Left renal cortex interstitium (tissue), 4 donors: ENCODE results near the gene IPO5. TPM values are rescaled to one million over a fixed set of nuclear protein-coding genes. Genes with fewer than 3 reads are reported as not detected.

Source experiments
- DNase-seq, 4 donors: peaks; one replicate each; pipeline ENCODE4 v3.0.0-alpha.2; 2013; ENCODE audit warnings: low read depth in 4 of 4, low spot score in 2 of 4, missing footprints in 1 of 4
- polyA plus RNA-seq, 4 donors: library from polyadenylated mRNA; unstranded; fragments of 120-200 nt; gene quantifications; one replicate each; pipeline ENCODE4 v1.2.1, GENCODE V29; 2013; ENCODE audit not compliant: insufficient read length in 4 of 4

The IPO5 gene
- polyA plus RNA-seq, 4 donors, result 158 to 195 (median 167) TPM

DNA sequence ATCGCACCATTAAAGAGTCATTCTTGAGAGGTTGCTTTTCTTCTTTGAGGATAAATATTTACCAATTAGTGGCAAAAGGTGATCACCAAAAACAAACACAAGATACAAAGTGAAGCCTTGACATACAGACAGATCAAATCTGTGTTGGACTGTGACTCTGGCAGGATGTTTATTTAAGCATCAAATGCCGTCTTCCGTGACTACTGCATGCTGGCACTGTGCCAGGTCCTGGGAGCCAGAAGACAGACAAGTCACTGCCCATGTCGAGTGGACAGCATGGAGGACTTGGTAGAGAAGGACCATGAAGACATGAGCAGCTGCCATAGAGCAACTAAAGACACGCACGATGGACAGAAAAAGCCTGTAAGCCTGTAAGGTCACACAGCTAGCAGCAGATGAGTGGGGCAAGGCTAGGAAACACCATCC lies 96.6 kb downstream of the IPO5 start:
- DNase-seq, result peak in 2 of 4 donors; percentile 20 to 31

GRCh38 chr13:98052412-98052811 lies 98.9 kb downstream of the IPO5 start:
- no peak for DNase-seq

DNA sequence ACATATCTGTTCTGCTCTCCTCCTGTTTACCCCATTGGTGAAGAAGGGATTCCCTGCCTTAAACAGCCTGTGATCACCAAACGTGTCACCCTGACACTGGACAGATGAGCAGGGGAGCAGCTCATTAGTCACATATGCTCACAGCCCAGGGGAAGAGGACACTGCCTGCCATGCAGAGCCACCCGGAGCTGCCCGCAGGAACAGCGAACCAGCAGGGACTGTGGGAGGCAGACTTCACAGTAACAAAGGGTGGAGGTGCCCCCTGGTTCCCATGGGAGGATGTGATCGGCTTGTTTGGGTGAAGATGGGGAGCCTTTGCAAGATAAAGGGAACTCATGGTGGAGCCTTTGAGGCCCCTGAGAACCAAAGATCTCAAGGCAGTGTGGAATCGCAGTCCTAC lies 100.8 kb downstream of the IPO5 start:
- no peak for DNase-seq

DNA sequence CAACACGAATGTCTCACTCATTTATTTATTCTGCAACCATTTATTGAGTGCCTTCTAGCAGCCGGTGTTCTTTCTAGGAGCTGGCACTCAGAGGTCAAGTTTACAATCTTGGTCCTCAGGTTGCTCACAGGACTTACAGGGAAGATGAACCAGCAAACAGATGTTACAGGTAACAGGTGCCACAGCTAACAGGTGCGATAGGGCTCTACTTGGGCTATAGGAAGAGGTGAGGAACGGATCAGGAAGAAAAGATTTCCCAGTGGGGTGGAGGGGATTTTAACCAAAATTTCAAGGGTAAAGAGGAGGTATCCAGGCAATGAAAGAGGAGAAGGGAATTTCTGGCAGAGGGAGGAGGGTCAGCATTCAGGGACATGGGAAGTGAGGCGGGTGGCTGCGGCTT lies 102.1 kb downstream of the IPO5 start:
- no peak for DNase-seq

DNA sequence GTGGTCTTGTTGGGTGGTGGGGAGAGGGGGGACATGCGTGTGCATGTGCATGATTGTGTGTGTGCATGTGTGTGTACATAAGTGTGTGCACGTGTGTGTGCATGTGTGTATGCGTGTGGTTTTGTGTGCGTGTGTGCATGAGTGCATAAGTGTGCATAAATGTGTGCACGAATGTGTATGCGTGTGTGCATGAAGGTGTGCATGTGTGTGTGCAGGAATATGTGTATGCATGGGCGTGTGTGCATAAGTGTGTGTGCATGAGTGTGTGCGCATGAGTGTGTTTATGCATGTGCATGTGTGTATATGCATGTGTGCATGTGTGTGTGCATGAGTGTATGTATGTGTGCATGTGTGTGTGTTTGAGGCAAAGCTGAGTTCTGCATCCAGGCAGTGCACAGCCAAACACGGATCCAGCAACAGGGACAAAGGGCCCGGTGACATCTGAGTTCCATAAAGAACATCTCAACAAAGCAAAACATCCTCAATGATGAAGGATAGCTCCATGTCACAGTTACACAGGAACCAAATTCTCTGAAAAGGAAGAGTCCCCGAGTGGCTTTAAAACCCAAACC lies 103.5 kb downstream of the IPO5 start:
- DNase-seq, result no peak

GRCh38 chr13:98059276-98059675 lies 105.8 kb downstream of the IPO5 start:
- no peak for DNase-seq

GRCh38 chr13:98060282-98060681 lies 106.8 kb downstream of the IPO5 start:
- DNase-seq, result no peak

GRCh38 chr13:98065468-98065867 lies 112.0 kb downstream of the IPO5 start:
- DNase-seq, result no peak

DNA sequence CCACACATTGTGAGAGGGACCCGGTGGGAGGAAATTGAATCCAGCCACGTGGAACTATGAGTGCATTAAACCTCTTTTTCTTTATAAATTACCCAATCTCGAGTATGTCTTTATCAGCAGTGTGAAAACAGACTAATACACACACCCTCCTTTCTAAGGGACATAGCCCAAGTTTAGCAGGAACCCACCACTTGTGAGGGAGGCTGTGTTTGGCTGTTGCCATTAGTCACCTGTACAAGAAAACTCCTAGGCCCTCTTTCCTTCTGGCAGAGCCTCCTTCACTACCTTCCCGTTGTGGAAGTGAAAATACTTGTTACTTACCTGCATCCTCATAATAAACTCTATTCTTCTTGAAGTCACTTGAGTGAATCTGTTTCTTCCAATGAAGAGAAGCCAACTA lies 113.2 kb downstream of the IPO5 start:
- DNase-seq, result no peak

DNA sequence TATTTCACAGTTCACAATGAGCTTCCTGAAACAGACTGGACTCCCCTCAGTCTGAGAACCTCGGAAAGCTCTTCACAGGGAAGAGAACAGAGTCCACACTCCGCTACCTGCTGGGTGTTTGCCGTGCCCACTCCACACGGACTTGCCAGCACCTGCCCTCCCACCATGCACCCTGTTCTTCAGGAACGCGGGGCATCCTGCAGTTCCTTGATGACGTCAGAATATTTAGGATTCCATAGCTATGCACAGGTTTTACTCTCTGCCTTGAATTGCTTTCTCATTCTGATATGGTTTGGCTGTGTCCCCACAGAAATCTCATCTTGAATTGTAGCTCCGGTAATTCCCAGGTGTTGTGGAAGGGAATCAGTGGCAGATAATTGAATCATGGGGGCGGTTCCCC lies 115.0 kb downstream of the IPO5 start:
- no peak for DNase-seq

GRCh38 chr13:98069985-98070384 lies 116.5 kb downstream of the IPO5 start:
- DNase-seq, result no peak

- DNase-seq, result no peak
Measured at GRCh38 chr13:98071316-98071715, 117.8 kb downstream of the IPO5 start.

DNA sequence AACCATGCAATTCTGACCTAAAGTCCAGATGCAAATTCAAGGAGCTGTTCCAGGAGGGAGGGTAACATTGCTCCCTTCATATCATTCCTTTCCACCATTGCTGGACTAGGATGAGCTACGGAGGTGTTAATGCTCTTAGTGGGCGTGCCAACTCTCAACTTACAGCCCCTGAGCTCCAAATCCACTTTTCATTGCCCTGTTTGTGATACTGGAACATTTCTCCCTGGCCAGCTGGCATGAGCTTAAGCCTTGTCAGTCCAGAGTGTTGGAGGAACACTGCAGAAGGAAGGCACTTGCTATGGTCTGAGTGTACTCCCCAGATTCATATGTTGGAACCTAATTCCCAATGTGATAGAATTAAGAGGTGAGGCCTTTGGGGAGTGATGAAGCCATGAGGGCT lies 119.0 kb downstream of the IPO5 start:
- no peak for DNase-seq

Other genes with a start within 250 kb of the IPO5 start
- gene FARP1, start 189.4 kb downstream of the IPO5 start, polyA plus RNA-seq, result 100 to 1,000 TPM; 222 to 270 (median 241) TPM
- under 1 TPM in 3 of 4 donors, not detected in 1; 0.10 to 0.19 (median 0.10) TPM for gene RNF113B, start 223.6 kb downstream of the IPO5 start, polyA plus RNA-seq